IPS-15b (cell line): ENCODE results near the gene TUBD1.
A peak's percentile ranks its signal among the peaks of the same experiment; 100 is the strongest.
"Not testable (repeated sequence)": the region's sequence is repeated elsewhere in the genome, so short reads cannot be mapped to it uniquely, and the experiment has no call there.

Experiments used
- H3K27me3 ChIP-seq: one replicate; pipeline ENCODE4 v1.6.1; 2013; ENCODE audit warnings: low read length; ENCODE audit not compliant: control insufficient read depth, insufficient read depth
- H3K36me3 ChIP-seq: one replicate; pipeline ENCODE4 v1.6.1; 2013; ENCODE audit warnings: low read length; ENCODE audit not compliant: control insufficient read depth, insufficient read depth
- H3K4me1 ChIP-seq: one replicate; pipeline ENCODE4 v1.6.1; 2013; ENCODE audit warnings: mild to moderate bottlenecking, low read length; ENCODE audit not compliant: control insufficient read depth, insufficient read depth
- H3K4me3 ChIP-seq: one replicate; pipeline ENCODE4 v1.5.1; 2013; ENCODE audit warnings: low read depth, low read length
- H3K9ac ChIP-seq: one replicate; pipeline ENCODE4 v1.6.1; 2013; ENCODE audit warnings: low read depth, mild to moderate bottlenecking, low read length
- H3K9me3 ChIP-seq: one replicate; pipeline ENCODE4 v1.6.1; 2013; ENCODE audit warnings: mild to moderate bottlenecking, low read length; ENCODE audit not compliant: control insufficient read depth, insufficient read depth

TUBD1 gene

GRCh38 chr17:59892924-59893675 lies at the start of gene TUBD1, which contains the start of gene RPS6KB1:
Gene TUBD1 (minus strand): TSS chr17:59892943. CDS start chr17:59891002, 1,941 bp downstream.
Gene RPS6KB1 (plus strand): TSS chr17:59893121. CDS start chr17:59893185, 64 bp downstream.
- Histone ChIP-seq H3K4me1 (peaks cover 3% of the 10 kb centered on the region), H3K4me3 (peak within 1 kb of the TSS; percentile 50), H3K36me3 (peaks cover 4% of the 10 kb centered on the region), H3K9me3 (no peaks in the 10 kb centered on the region), H3K27me3 (no peaks in the 10 kb centered on the region), H3K9ac (peak within 1 kb of the TSS; percentile 70)

GRCh38 chr17:59941131-59941530 lies 48.4 kb upstream of the TUBD1 start:
- Histone ChIP-seq H3K9ac (no peak overlapping the region), H3K27me3 (no peaks in the 10 kb centered on the region), H3K36me3 (peaks cover 6% of the 10 kb centered on the region), H3K9me3 (no peaks in the 10 kb centered on the region), H3K4me1 (no peaks in the 10 kb centered on the region), H3K4me3 (no peak overlapping the region)

GRCh38 chr17:59940697-59941096 lies 48.0 kb upstream of the TUBD1 start:
- not testable (repeated sequence) for H3K36me3 ChIP-seq, H3K9me3 ChIP-seq, H3K27me3 ChIP-seq, H3K4me1 ChIP-seq, H3K4me3 ChIP-seq, H3K9ac ChIP-seq

- not testable (repeated sequence) for H3K9me3 ChIP-seq, H3K27me3 ChIP-seq, H3K4me1 ChIP-seq, H3K36me3 ChIP-seq, H3K4me3 ChIP-seq, H3K9ac ChIP-seq
Observed at GRCh38 chr17:59933317-59933716, 40.6 kb upstream of the TUBD1 start.

- not testable (repeated sequence) for H3K4me1 ChIP-seq, H3K36me3 ChIP-seq, H3K9me3 ChIP-seq, H3K27me3 ChIP-seq, H3K9ac ChIP-seq, H3K4me3 ChIP-seq
Observed at GRCh38 chr17:59930768-59931167, 38.0 kb upstream of the TUBD1 start.

- H3K9me3 ChIP-seq, H3K4me1 ChIP-seq, H3K9ac ChIP-seq, H3K27me3 ChIP-seq, H3K36me3 ChIP-seq, H3K4me3 ChIP-seq: not testable (repeated sequence)
Observed at GRCh38 chr17:59930121-59930520, 37.4 kb upstream of the TUBD1 start.

- not testable (repeated sequence) for H3K36me3 ChIP-seq, H3K9ac ChIP-seq, H3K27me3 ChIP-seq, H3K4me1 ChIP-seq, H3K4me3 ChIP-seq, H3K9me3 ChIP-seq
Observed at GRCh38 chr17:59920637-59921036, 27.9 kb upstream of the TUBD1 start.

GRCh38 chr17:59916446-59916845 lies 23.7 kb upstream of the TUBD1 start:
- Histone ChIP-seq H3K9me3 (no peaks in the 10 kb centered on the region), H3K4me3 (no peak overlapping the region), H3K9ac (no peak overlapping the region), H3K36me3 (no peaks in the 10 kb centered on the region), H3K27me3 (no peaks in the 10 kb centered on the region), H3K4me1 (no peaks in the 10 kb centered on the region)

GRCh38 chr17:59914274-59914854 lies 21.6 kb upstream of the TUBD1 start:
- H3K36me3 ChIP-seq, result no peaks in the 10 kb centered on the region
- H3K4me3 ChIP-seq, result no peak overlapping the region
- H3K9ac ChIP-seq, result no peak overlapping the region
- H3K9me3 ChIP-seq, result no peaks in the 10 kb centered on the region
- H3K27me3 ChIP-seq, result no peaks in the 10 kb centered on the region
- no peaks in the 10 kb centered on the region for H3K4me1 ChIP-seq

- no peaks in the 10 kb centered on the region for H3K36me3 ChIP-seq
- H3K4me3 ChIP-seq, result no peak overlapping the region
Observed at GRCh38 chr17:59907467-59907866, 14.7 kb upstream of the TUBD1 start.

GRCh38 chr17:59903455-59903854 lies 10.7 kb upstream of the TUBD1 start:
- Histone ChIP-seq H3K9me3 (no peaks in the 10 kb centered on the region), H3K9ac (no peak overlapping the region), H3K27me3 (no peaks in the 10 kb centered on the region), H3K4me3 (no peak overlapping the region), H3K36me3 (no peaks in the 10 kb centered on the region), H3K4me1 (no peaks in the 10 kb centered on the region)

More at GRCh38 chr17:59907467-59907866, 14.7 kb upstream of the TUBD1 start:
- Histone ChIP-seq H3K4me1 (no peaks in the 10 kb centered on the region), H3K27me3 (no peaks in the 10 kb centered on the region), H3K9me3 (no peaks in the 10 kb centered on the region), H3K9ac (no peak overlapping the region)

- Histone ChIP-seq H3K4me3 (no peak overlapping the region), H3K9ac (no peak overlapping the region), H3K27me3 (no peaks in the 10 kb centered on the region), H3K4me1 (no peaks in the 10 kb centered on the region), H3K36me3 (no peaks in the 10 kb centered on the region), H3K9me3 (no peaks in the 10 kb centered on the region)
Observed at GRCh38 chr17:59901604-59902003, 8.9 kb upstream of the TUBD1 start.
